ENCODE measurements around the gene HCFC1. TPM values are rescaled to one million over a fixed set of nuclear protein-coding genes. Genes with fewer than 3 reads are reported as not detected.

HCFC1 gene
- total and polyA plus RNA-seq, 2 of the 8 experiments (the other 6 are each of a cell fraction or from before 2014, with no cell fraction given), result 24.9 to 117 TPM

GRCh38 chrX:154013614-154014360 is 42.2 kb upstream of the HCFC1 start:
- Histone ChIP-seq H3K18ac (ENCODE audit: extremely low read depth, low read length) (no peak overlapping the region), H2BK120ac (replicated peaks; ENCODE audit: low read depth, low read length) (no peak overlapping the region), H2AFZ (ENCODE audit: low read length) (no peak overlapping the region), H3K9me3 (ENCODE audit: insufficient read depth in 2 of 2, low read depth in 1 of 2, low read length in 1 of 2) (no peaks in the 10 kb centered on the region), H3K9ac (replicated peaks in 1 of 4; ENCODE audit: extremely low read depth in 1 of 4, low read depth in 3 of 4, low read length in 3 of 4) (no peak overlapping the region), H2BK5ac (ENCODE audit: low read depth, low read length) (no peak overlapping the region), H2BK12ac (ENCODE audit: low read depth, low read length) (no peak overlapping the region), H3K27me3 (replicated peaks in 1 of 4; ENCODE audit: control insufficient read depth in 3 of 4, extremely low read depth in 1 of 4, insufficient read depth in 3 of 4, low read length in 3 of 4) (no peaks in the 10 kb centered on the region), H3K23ac (ENCODE audit: insufficient read length) (no peak overlapping the region), H4K20me1 (replicated peaks in 1 of 2; ENCODE audit: control insufficient read depth in 1 of 2, insufficient read depth in 2 of 2, low read length in 2 of 2) (no peaks in the 10 kb centered on the region), H3K79me2 (ENCODE audit: control insufficient read depth in 1 of 2, insufficient read depth in 2 of 2, low read length in 2 of 2) (no peaks in the 10 kb centered on the region), H3K36me3 (ENCODE audit: control insufficient read depth in 2 of 4, insufficient read depth in 4 of 4, low read length in 3 of 4) (peaks cover 2 to 11% (median 7%) of the 10 kb centered on the region in 4 experiments; a peak in 3 of 8 replicates), H3K23me2 (ENCODE audit: low read depth, low read length) (no peaks in the 10 kb centered on the region), H3K79me1 (ENCODE audit: low read depth, low read length) (no peaks in the 10 kb centered on the region), H3K4ac (replicated peaks; ENCODE audit: insufficient read length, low read depth, low read length) (no peak overlapping the region), H2BK15ac (ENCODE audit: low read length) (no peak overlapping the region), H3K4me2 (ENCODE audit: insufficient read depth in 1 of 2, low read depth in 2 of 2, low read length in 2 of 2) (no peak overlapping the region), H3K14ac (ENCODE audit: insufficient read length) (no peak overlapping the region), H4K91ac (replicated peaks; ENCODE audit: insufficient read length, low read length) (no peak overlapping the region), H4K8ac (ENCODE audit: extremely low read depth, insufficient read depth, low read length) (no peak overlapping the region; the same call in 1 of the 2 replicates), H2BK20ac (ENCODE audit: low read length) (no peak overlapping the region), H4K5ac (ENCODE audit: insufficient read length, low read depth, low read length) (no peak overlapping the region), H2AK5ac (ENCODE audit: low read depth, low read length) (no peak overlapping the region), H3K4me1 (replicated peaks in 1 of 4; ENCODE audit: control insufficient read depth in 3 of 4, insufficient read depth in 4 of 4, low read length in 3 of 4) (peaks cover 0 to 7% (median 3%) of the 10 kb centered on the region in 4 experiments; a peak in 4 of 7 replicates), H3K4me3 (ENCODE audit: extremely low read depth in 1 of 4, insufficient read depth in 2 of 4, low read depth in 3 of 4, low read length in 4 of 4) (no peak overlapping the region), H3K56ac (replicated peaks; ENCODE audit: insufficient read length, low read depth, low read length) (no peak overlapping the region), H3K27ac (ENCODE audit: low read depth, low read length) (no peak overlapping the region)
- WGBS, 2 experiments (ENCODE audit: extremely low coverage in 1 of 2, insufficient coverage in 1 of 2, insufficient read length in 1 of 2, insufficient replicate concordance in 2 of 2, low coverage in 1 of 2, low lambda C conversion rate in 2 of 2, missing lambda C conversion rate in 1 of 2), result 78% methylated on average over 12 of the region's 20 CpGs; no CpG with 5 or more reads in 1 of the 2 experiments
- FAIRE-seq, result no peak
- DNase-seq (ENCODE audit: low read depth in 1 of 2, low spot score in 2 of 2), result peak in 1 of 2 experiments; percentile 72
- ChIA-PET CTCF (ENCODE audit: partially characterized antibody) (interaction anchor here (0.8 to 4.1 kb wide), 25 partner anchors 9 to 227 kb away, joined by 3 to 29 read pairs (median 5); partner anchors contain the start of genes HCFC1 and TMEM187), POLR2A (ENCODE audit: partially characterized antibody) (interaction anchor here (0.8 to 2.9 kb wide), 7 partner anchors 10 to 84 kb away, joined by 3 to 15 read pairs (median 5); partner anchors contain the start of gene HCFC1)
- TF ChIP-seq RFX5 (IDR thresholded peaks at IDR 0.05; ENCODE audit: borderline replicate concordance, low read depth, low read length) (no peak), SUZ12 (IDR thresholded peaks at IDR 0.05; ENCODE audit: low read length) (no peak), CTCF (IDR thresholded peaks at IDR 0.05; ENCODE audit: control extremely low read depth in 1 of 3, insufficient read depth in 1 of 3, low read depth in 1 of 3, low read length in 3 of 3) (peak in 2 of 3 experiments; percentile 62 to 63; a peak in 3 of 4 replicates)
